ENCODE data around the gene OR3A3.
"Not testable (repeated sequence)": the region's sequence is repeated elsewhere in the genome, so short reads cannot be mapped to it uniquely, and the experiment has no call there.

The OR3A3 gene

DNA sequence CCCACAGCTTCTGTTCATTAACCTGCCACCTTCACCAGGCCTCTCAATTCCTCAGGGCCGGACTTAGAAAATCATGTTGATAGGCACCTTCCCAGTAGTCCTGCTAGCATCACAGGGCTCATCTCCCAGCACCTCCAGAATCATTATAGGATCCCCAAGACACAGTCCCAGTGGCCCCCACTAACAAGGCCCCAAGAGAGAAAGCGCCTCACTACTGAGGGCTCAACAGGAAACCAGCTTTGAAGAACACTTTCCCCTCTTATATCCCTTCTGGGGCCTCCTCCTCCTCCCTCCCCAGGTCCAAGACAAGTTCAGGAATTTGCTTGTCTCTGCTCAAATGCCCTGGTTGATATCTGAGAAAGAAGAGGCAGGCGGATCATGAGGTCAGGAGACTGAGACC, at the start of gene OR3A3:
OR3A3 (plus strand) TSS at position 301 of the 400 bp plus-strand sequence.
- TF ChIP-seq, protein P1, sequence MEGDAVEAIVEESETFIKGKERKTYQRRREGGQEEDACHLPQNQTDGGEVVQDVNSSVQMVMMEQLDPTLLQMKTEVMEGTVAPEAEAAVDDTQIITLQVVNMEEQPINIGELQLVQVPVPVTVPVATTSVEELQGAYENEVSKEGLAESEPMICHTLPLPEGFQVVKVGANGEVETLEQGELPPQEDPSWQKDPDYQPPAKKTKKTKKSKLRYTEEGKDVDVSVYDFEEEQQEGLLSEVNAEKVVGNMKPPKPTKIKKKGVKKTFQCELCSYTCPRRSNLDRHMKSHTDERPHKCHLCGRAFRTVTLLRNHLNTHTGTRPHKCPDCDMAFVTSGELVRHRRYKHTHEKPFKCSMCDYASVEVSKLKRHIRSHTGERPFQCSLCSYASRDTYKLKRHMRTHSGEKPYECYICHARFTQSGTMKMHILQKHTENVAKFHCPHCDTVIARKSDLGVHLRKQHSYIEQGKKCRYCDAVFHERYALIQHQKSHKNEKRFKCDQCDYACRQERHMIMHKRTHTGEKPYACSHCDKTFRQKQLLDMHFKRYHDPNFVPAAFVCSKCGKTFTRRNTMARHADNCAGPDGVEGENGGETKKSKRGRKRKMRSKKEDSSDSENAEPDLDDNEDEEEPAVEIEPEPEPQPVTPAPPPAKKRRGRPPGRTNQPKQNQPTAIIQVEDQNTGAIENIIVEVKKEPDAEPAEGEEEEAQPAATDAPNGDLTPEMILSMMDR (IDR thresholded peaks at IDR 0.05) = no peak
- no peaks in the 10 kb centered on the region for H3K9me3 ChIP-seq
- H3K27me3 ChIP-seq = peaks cover 31% of the 10 kb centered on the region
- H3K36me3 ChIP-seq = no peaks in the 10 kb centered on the region
- no peak within 1 kb of the TSS for H3K27ac ChIP-seq
- H3K4me3 ChIP-seq (ENCODE audit: low read depth in 1 of 2, low read length in 1 of 2) = no peak within 1 kb of the TSS
- no peaks in the 10 kb centered on the region for H3K4me1 ChIP-seq (ENCODE audit: control insufficient read depth in 1 of 2, insufficient read depth in 1 of 2, low read depth in 1 of 2, low read length in 1 of 2)

DNA sequence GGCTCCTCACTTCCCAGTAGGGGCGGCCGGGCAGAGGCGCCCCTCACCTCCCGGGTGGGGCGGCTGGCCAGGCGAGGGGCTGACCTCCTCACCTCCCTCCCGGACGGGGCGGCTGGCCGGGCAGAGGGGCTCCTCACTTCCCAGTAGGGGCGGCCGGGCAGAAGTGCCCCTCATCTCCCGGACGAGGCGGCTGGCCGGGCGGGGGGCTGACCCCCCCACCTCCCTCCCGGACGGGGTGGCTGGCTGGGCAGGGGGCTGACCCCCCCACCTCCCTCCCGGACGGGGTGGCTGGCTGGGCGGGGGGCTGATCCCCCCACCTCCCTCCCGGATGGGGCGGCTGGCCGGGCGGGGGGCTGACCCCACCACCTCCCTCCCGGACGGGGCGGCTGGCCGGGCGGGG, 40.0 kb upstream of the OR3A3 start:
- H3K36me3 ChIP-seq; H3K4me1 ChIP-seq (ENCODE audit: control insufficient read depth in 1 of 2, insufficient read depth in 1 of 2, low read depth in 1 of 2, low read length in 1 of 2); H3K27me3 ChIP-seq; H3K9me3 ChIP-seq; H3K27ac ChIP-seq; H3K4me3 ChIP-seq (ENCODE audit: low read depth in 1 of 2, low read length in 1 of 2): not testable (repeated sequence)

DNA sequence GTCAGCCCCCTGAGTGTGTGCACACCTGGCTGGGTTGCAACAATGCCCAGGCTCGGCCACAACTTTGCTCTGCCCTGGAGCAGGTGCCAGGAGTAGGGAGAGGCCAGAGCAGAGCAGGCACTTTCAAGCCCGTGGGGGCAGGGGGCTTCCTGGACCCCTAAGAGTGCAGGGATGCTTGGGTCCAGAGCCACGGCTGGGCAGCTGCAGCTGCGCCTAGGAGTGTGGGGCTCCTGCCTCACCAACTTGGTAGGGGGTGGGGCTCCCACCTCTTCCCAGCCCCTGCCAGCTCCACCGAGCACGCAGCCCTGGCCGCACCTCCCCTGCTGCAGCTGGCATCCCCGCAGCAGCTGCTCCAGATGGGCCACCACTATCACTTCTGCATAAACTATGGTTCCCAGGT, 32.8 kb upstream of the OR3A3 start:
- no peaks in the 10 kb centered on the region for H3K36me3 ChIP-seq
- TF ChIP-seq, protein P1 (IDR thresholded peaks at IDR 0.05) = no peak
- H3K9me3 ChIP-seq = no peaks in the 10 kb centered on the region
- H3K4me3 ChIP-seq (ENCODE audit: low read depth in 1 of 2, low read length in 1 of 2) = no peak overlapping the region
- no peak overlapping the region for H3K27ac ChIP-seq
- H3K27me3 ChIP-seq = no peaks in the 10 kb centered on the region
- no peaks in the 10 kb centered on the region for H3K4me1 ChIP-seq (ENCODE audit: control insufficient read depth in 1 of 2, insufficient read depth in 1 of 2, low read depth in 1 of 2, low read length in 1 of 2)

DNA sequence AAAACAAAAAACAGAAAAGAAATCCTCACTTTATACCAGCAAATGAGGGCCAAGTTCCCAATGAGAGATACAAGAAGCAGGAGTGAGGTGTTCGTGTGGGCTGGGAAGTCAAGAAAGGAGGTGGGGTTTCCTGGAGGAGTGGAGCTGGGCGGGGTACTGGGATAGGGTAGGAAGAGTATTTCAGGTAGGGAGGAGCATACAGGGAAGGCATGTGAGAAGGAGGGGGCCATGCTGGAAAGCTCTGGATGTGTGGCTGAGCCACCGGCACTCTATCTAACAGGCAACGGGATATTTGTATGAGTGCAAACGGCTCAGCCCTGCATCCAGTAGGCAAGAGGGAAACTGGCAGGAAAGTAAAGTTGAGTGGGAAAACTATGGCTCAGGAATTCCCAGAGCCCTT, 29.2 kb upstream of the OR3A3 start:
- Histone ChIP-seq H3K27ac (no peak overlapping the region), H3K27me3 (peaks cover 30% of the 10 kb centered on the region), H3K4me1 (ENCODE audit: control insufficient read depth in 1 of 2, insufficient read depth in 1 of 2, low read depth in 1 of 2, low read length in 1 of 2) (no peaks in the 10 kb centered on the region), H3K4me3 (ENCODE audit: low read depth in 1 of 2, low read length in 1 of 2) (no peak overlapping the region), H3K36me3 (no peaks in the 10 kb centered on the region), H3K9me3 (no peaks in the 10 kb centered on the region)
- TF ChIP-seq, protein P1 (IDR thresholded peaks at IDR 0.05) = no peak

DNA sequence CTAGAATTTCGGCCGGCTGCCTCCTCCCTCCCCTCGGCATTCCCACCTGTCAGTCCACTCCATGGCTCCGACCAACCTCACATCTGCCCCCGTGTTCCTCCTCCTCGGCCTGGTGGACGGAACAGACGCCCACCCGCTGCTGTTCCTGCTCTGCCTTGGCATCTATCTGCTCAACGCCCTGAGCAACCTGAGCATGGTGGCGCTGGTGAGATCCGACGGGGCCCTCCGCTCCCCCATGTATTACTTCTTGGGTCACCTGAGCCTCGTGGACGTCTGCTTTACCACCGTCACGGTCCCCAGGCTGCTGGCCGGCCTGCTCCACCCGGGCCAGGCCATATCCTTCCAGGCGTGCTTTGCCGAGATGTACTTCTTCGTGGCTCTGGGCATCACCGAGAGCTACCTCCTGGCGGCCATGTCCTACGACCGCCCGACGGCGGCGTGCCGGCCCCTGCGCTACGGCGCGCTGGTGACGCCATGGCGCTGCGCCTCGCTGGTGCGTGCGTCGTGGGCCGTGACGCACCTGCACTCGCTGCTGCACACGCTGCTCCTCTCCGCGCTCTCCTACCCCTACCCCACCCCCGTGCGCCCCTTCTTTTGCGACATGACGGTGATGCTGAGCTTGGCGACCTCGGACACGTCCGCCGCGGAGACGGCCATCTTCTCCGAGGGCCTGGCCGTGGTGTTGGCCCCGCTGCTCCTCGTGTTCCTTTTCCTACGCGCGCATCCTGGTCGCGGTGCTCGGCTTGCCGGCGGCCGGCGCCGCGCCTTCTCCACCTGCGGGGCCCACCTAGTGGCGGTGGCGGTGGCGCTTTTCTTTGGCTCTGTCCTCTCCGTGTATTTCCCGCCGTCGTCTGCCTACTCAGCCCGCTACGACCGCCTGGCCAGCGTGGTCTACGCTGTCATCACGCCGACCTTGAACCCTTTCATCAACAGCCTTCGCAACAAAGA, 25.0 kb upstream of the OR3A3 start, which contains the start of gene OR3A2:
OR3A2 (minus strand) TSS at position 440 of the 948 bp plus-strand sequence.
- no peak within 1 kb of the TSS for H3K27ac ChIP-seq
- H3K9me3 ChIP-seq = no peaks in the 10 kb centered on the region
- H3K4me3 ChIP-seq (ENCODE audit: low read depth in 1 of 2, low read length in 1 of 2) = no peak within 1 kb of the TSS
- TF ChIP-seq, protein P1 (IDR thresholded peaks at IDR 0.05) = no peak
- no peaks in the 10 kb centered on the region for H3K4me1 ChIP-seq (ENCODE audit: control insufficient read depth in 1 of 2, insufficient read depth in 1 of 2, low read depth in 1 of 2, low read length in 1 of 2)
- no peaks in the 10 kb centered on the region for H3K36me3 ChIP-seq
- peaks cover 63% of the 10 kb centered on the region for H3K27me3 ChIP-seq

DNA sequence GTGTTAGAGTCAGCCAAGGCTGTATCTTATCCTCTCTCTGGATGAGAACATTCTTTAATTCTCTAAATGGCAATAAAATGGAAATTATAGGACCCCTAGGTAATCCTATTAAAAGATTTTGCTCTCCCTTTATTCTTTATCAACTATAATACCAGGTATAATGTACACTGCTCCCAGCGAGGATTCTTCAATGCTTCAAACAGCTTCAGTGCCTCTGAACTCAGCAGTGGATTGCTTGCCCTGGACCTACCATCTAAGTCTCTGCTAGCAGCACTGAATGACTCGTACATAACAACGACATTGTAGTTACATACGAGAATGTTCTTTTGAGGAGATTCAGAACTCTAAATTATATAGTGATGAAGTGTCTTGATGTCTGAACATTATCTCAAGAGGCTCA, 21.4 kb upstream of the OR3A3 start:
- H3K4me3 ChIP-seq (ENCODE audit: low read depth in 1 of 2, low read length in 1 of 2) = no peak overlapping the region
- TF ChIP-seq, protein P1 (IDR thresholded peaks at IDR 0.05) = no peak
- H3K27ac ChIP-seq = no peak overlapping the region
- H3K36me3 ChIP-seq = no peaks in the 10 kb centered on the region
- H3K27me3 ChIP-seq = peaks cover 72% of the 10 kb centered on the region
- H3K9me3 ChIP-seq = no peaks in the 10 kb centered on the region
- no peaks in the 10 kb centered on the region for H3K4me1 ChIP-seq (ENCODE audit: control insufficient read depth in 1 of 2, insufficient read depth in 1 of 2, low read depth in 1 of 2, low read length in 1 of 2)

DNA sequence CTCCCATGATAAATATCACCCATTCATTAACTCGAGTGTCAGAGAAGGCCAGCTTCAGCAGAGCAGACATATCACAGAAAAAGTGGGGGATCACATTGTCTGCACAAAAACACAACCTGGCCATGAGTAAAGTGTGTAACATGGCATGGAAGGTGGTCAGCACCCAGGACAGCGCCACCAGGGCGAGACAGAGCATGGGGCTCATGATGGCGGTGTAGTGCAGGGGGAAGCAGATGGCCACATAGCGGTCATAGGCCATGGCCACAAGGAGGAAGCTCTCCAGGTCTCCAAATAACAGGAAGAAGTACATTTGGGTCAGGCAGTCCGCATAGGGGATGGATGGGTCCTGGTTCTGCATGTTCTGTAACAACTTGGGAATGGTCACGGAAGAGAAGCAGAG, 13.4 kb upstream of the OR3A3 start:
- not testable (repeated sequence) for H3K4me1 ChIP-seq (ENCODE audit: control insufficient read depth in 1 of 2, insufficient read depth in 1 of 2, low read depth in 1 of 2, low read length in 1 of 2); H3K9me3 ChIP-seq; H3K36me3 ChIP-seq; H3K27ac ChIP-seq; H3K4me3 ChIP-seq (ENCODE audit: low read depth in 1 of 2, low read length in 1 of 2)
- peaks cover 15% of the 10 kb centered on the region for H3K27me3 ChIP-seq

All from neutrophil (primary cell).